ENCODE data around the gene RASGEF1C.

Gene RASGEF1C

GRCh38 chr5:180120237-180121101 lies 88.5 kb downstream of the RASGEF1C start:
- H3K9me3 ChIP-seq (ENCODE audit: control insufficient read depth in 2 of 2, low read length in 2 of 2), result no peaks in the 10 kb centered on the region
- no peak overlapping the region for H3K4me3 ChIP-seq (ENCODE audit: low read length in 2 of 2)
- no peak overlapping the region for H3K9ac ChIP-seq (ENCODE audit: low read depth in 1 of 2, low read length in 2 of 2)
- H3K4me1 ChIP-seq (ENCODE audit: control insufficient read depth in 2 of 2, insufficient read depth in 2 of 2, low read length in 2 of 2), result no peaks in the 10 kb centered on the region
- H3K27ac ChIP-seq (ENCODE audit: low read depth in 2 of 2, low read length in 2 of 2), result no peak overlapping the region
- H3K27me3 ChIP-seq (ENCODE audit: control insufficient read depth in 2 of 2, insufficient read depth in 2 of 2, low read length in 2 of 2), result peaks cover 0 to 2% of the 10 kb centered on the region in 2 donors
- no peaks in the 10 kb centered on the region for H3K36me3 ChIP-seq (ENCODE audit: control insufficient read depth in 2 of 2, insufficient read depth in 2 of 2, low read length in 2 of 2)

- Histone ChIP-seq H3K9me3 (ENCODE audit: control insufficient read depth in 2 of 2, low read length in 2 of 2) (no peaks in the 10 kb centered on the region), H3K4me1 (ENCODE audit: control insufficient read depth in 2 of 2, insufficient read depth in 2 of 2, low read length in 2 of 2) (no peaks in the 10 kb centered on the region), H3K36me3 (ENCODE audit: control insufficient read depth in 2 of 2, insufficient read depth in 2 of 2, low read length in 2 of 2) (no peaks in the 10 kb centered on the region), H3K27me3 (ENCODE audit: control insufficient read depth in 2 of 2, insufficient read depth in 2 of 2, low read length in 2 of 2) (peaks cover 0 to 2% of the 10 kb centered on the region in 2 donors), H3K9ac (ENCODE audit: low read depth in 1 of 2, low read length in 2 of 2) (no peak overlapping the region), H3K27ac (ENCODE audit: low read depth in 2 of 2, low read length in 2 of 2) (no peak overlapping the region), H3K4me3 (ENCODE audit: low read length in 2 of 2) (no peak overlapping the region)
These were observed 89.1 kb downstream of the RASGEF1C start for GRCh38 chr5:180119903-180120236.

GRCh38 chr5:180119031-180119902 lies 89.7 kb downstream of the RASGEF1C start:
- H3K27ac ChIP-seq (ENCODE audit: low read depth in 2 of 2, low read length in 2 of 2), result no peak overlapping the region
- no peak overlapping the region for H3K4me3 ChIP-seq (ENCODE audit: low read length in 2 of 2)
- no peaks in the 10 kb centered on the region for H3K4me1 ChIP-seq (ENCODE audit: control insufficient read depth in 2 of 2, insufficient read depth in 2 of 2, low read length in 2 of 2)
- H3K27me3 ChIP-seq (ENCODE audit: control insufficient read depth in 2 of 2, insufficient read depth in 2 of 2, low read length in 2 of 2), result peaks cover 0 to 2% of the 10 kb centered on the region in 2 donors
- H3K36me3 ChIP-seq (ENCODE audit: control insufficient read depth in 2 of 2, insufficient read depth in 2 of 2, low read length in 2 of 2), result no peaks in the 10 kb centered on the region
- H3K9ac ChIP-seq (ENCODE audit: low read depth in 1 of 2, low read length in 2 of 2), result no peak overlapping the region
- H3K9me3 ChIP-seq (ENCODE audit: control insufficient read depth in 2 of 2, low read length in 2 of 2), result no peaks in the 10 kb centered on the region

- no peaks in the 10 kb centered on the region for H3K9me3 ChIP-seq (ENCODE audit: control insufficient read depth in 2 of 2, low read length in 2 of 2)
- no peaks in the 10 kb centered on the region for H3K36me3 ChIP-seq (ENCODE audit: control insufficient read depth in 2 of 2, insufficient read depth in 2 of 2, low read length in 2 of 2)
- peaks cover 0 to 2% of the 10 kb centered on the region in 2 donors for H3K27me3 ChIP-seq (ENCODE audit: control insufficient read depth in 2 of 2, insufficient read depth in 2 of 2, low read length in 2 of 2)
- H3K4me1 ChIP-seq (ENCODE audit: control insufficient read depth in 2 of 2, insufficient read depth in 2 of 2, low read length in 2 of 2), result no peaks in the 10 kb centered on the region
- no peak overlapping the region for H3K4me3 ChIP-seq (ENCODE audit: low read length in 2 of 2)
- no peak overlapping the region for H3K27ac ChIP-seq (ENCODE audit: low read depth in 2 of 2, low read length in 2 of 2)
- H3K9ac ChIP-seq (ENCODE audit: low read depth in 1 of 2, low read length in 2 of 2), result no peak overlapping the region
These were observed 90.6 kb downstream of the RASGEF1C start for GRCh38 chr5:180118391-180118791.

- Histone ChIP-seq H3K9ac (ENCODE audit: low read depth in 1 of 2, low read length in 2 of 2) (no peak overlapping the region), H3K27ac (ENCODE audit: low read depth in 2 of 2, low read length in 2 of 2) (no peak overlapping the region), H3K9me3 (ENCODE audit: control insufficient read depth in 2 of 2, low read length in 2 of 2) (no peaks in the 10 kb centered on the region), H3K36me3 (ENCODE audit: control insufficient read depth in 2 of 2, insufficient read depth in 2 of 2, low read length in 2 of 2) (no peaks in the 10 kb centered on the region), H3K27me3 (ENCODE audit: control insufficient read depth in 2 of 2, insufficient read depth in 2 of 2, low read length in 2 of 2) (peaks cover 0 to 2% of the 10 kb centered on the region in 2 donors), H3K4me3 (ENCODE audit: low read length in 2 of 2) (no peak overlapping the region), H3K4me1 (ENCODE audit: control insufficient read depth in 2 of 2, insufficient read depth in 2 of 2, low read length in 2 of 2) (no peaks in the 10 kb centered on the region)
These were observed 91.8 kb downstream of the RASGEF1C start for GRCh38 chr5:180117000-180117725.

GRCh38 chr5:180116077-180116999 lies 92.7 kb downstream of the RASGEF1C start:
- no peaks in the 10 kb centered on the region for H3K36me3 ChIP-seq (ENCODE audit: control insufficient read depth in 2 of 2, insufficient read depth in 2 of 2, low read length in 2 of 2)
- no peaks in the 10 kb centered on the region for H3K4me1 ChIP-seq (ENCODE audit: control insufficient read depth in 2 of 2, insufficient read depth in 2 of 2, low read length in 2 of 2)
- no peaks in the 10 kb centered on the region for H3K9me3 ChIP-seq (ENCODE audit: control insufficient read depth in 2 of 2, low read length in 2 of 2)
- H3K9ac ChIP-seq (ENCODE audit: low read depth in 1 of 2, low read length in 2 of 2), result no peak overlapping the region
- H3K4me3 ChIP-seq (ENCODE audit: low read length in 2 of 2), result no peak overlapping the region
- no peak overlapping the region for H3K27ac ChIP-seq (ENCODE audit: low read depth in 2 of 2, low read length in 2 of 2)
- H3K27me3 ChIP-seq (ENCODE audit: control insufficient read depth in 2 of 2, insufficient read depth in 2 of 2, low read length in 2 of 2), result peaks cover 0 to 2% of the 10 kb centered on the region in 2 donors

GRCh38 chr5:180115326-180116076 lies 93.5 kb downstream of the RASGEF1C start:
- Histone ChIP-seq H3K36me3 (ENCODE audit: control insufficient read depth in 2 of 2, insufficient read depth in 2 of 2, low read length in 2 of 2) (no peaks in the 10 kb centered on the region), H3K4me1 (ENCODE audit: control insufficient read depth in 2 of 2, insufficient read depth in 2 of 2, low read length in 2 of 2) (no peaks in the 10 kb centered on the region), H3K9me3 (ENCODE audit: control insufficient read depth in 2 of 2, low read length in 2 of 2) (no peaks in the 10 kb centered on the region), H3K27ac (ENCODE audit: low read depth in 2 of 2, low read length in 2 of 2) (no peak overlapping the region), H3K9ac (ENCODE audit: low read depth in 1 of 2, low read length in 2 of 2) (no peak overlapping the region), H3K4me3 (ENCODE audit: low read length in 2 of 2) (no peak overlapping the region), H3K27me3 (ENCODE audit: control insufficient read depth in 2 of 2, insufficient read depth in 2 of 2, low read length in 2 of 2) (no peaks in the 10 kb centered on the region)

- H3K36me3 ChIP-seq (ENCODE audit: control insufficient read depth in 2 of 2, insufficient read depth in 2 of 2, low read length in 2 of 2), result no peaks in the 10 kb centered on the region
- no peaks in the 10 kb centered on the region for H3K4me1 ChIP-seq (ENCODE audit: control insufficient read depth in 2 of 2, insufficient read depth in 2 of 2, low read length in 2 of 2)
- H3K9ac ChIP-seq (ENCODE audit: low read depth in 1 of 2, low read length in 2 of 2), result no peak overlapping the region
- no peak overlapping the region for H3K27ac ChIP-seq (ENCODE audit: low read depth in 2 of 2, low read length in 2 of 2)
- no peak overlapping the region for H3K4me3 ChIP-seq (ENCODE audit: low read length in 2 of 2)
- no peaks in the 10 kb centered on the region for H3K9me3 ChIP-seq (ENCODE audit: control insufficient read depth in 2 of 2, low read length in 2 of 2)
- no peaks in the 10 kb centered on the region for H3K27me3 ChIP-seq (ENCODE audit: control insufficient read depth in 2 of 2, insufficient read depth in 2 of 2, low read length in 2 of 2)
These were observed 94.6 kb downstream of the RASGEF1C start for GRCh38 chr5:180114304-180115003.

All from mucosa of rectum (tissue), 2 donors.